Measurements from ENCODE around the gene CAMKMT.

Gene CAMKMT

DNA sequence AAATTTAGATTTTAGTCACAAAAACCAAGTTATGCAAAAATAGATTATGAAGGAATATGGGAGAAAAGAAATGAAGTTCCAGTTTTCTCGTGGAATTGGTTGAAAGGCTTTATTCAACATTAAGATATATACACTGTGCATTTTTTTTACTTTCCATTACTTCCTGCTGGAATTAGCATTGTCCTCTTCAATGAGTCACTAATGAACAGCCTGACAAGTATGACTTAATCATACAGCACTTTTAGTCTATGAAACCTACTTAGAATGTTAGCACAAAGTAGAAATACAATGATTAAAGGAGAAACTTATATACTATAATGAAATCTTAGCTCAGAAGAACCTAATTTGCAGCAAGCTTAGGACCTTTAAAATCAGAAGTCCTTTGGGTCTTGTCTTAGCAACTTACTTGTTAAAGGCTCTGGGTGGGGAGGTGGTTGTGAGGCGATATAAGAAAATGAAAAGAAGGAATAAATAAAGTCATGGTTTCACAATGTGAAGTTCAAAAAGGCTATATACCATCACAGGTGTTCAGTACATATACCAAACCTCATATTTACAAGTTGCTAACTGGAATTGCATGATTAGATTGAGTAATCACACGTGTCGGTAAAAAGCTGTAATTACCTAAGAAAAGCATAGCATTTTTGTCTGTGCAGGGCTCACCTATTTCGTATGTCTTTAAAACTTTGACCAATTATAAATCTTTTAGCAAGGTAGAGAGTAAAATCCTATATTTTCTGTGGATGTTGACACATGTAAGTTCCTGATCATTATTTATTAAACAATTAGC is 236.8 kb downstream of the CAMKMT start:
- no peak for DNase-seq (ENCODE audit: low spot score)

- DNase-seq (ENCODE audit: low spot score) = no peak
Observed at GRCh38 chr2:44599130-44599529, 237.4 kb downstream of the CAMKMT start.

DNA sequence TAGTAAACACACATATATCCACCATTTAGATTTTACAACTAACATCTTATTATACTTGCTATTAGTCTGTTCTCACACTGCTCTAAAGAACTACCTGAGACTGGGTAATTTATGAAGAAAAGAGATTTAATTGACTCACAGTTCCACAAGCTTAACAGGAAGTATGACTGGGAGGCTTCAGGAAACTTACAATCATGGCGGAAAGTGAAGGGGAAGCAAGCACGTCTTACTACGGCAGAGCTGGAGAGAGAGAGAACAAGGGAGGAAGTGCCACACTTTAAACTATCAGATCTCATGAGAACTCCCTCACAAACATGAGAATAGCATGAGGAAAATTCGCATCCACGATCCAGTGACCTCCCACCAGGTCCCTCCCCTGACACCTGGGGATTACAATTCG is 240.7 kb downstream of the CAMKMT start:
- DNase-seq (ENCODE audit: low spot score) = no peak

DNA sequence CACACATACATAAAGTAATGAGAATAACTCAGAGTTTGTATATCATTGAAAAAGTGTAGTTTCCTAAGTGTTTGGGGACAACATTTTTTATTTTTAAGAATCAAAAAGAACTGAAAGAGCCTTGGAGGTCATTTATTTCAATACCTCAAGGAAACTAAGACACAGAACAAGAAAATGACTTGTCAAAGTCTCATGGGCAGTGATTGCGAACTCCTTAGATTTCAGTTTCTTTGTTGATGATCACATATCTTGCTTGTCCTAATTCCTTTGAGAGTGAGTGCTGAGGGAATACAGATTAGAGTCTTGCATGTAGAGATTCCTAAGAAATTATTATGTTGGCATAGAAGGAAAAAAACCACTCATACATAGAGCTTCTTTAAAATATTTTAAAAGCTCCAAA is 243.8 kb downstream of the CAMKMT start:
- DNase-seq (ENCODE audit: low spot score) = no peak

DNA sequence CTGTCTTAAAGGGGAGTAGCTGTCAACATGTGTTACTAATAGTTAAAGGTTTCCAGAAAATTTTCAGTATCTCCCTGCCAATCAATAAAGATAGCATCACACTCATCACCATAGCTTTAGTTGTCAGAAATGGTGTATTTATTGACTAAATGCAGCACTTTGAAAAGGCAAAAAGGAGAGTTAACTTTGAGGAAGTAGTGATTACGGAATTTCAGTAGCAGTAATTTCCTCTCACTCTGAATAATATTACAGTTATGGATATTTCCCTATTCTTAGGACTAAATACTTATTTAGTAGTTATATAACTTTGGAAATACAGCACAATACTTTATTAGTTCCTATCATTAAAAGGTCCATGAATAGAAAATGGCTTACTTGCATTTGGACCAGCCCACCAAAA is 250.5 kb downstream of the CAMKMT start:
- no peak for DNase-seq (ENCODE audit: low spot score)

DNA sequence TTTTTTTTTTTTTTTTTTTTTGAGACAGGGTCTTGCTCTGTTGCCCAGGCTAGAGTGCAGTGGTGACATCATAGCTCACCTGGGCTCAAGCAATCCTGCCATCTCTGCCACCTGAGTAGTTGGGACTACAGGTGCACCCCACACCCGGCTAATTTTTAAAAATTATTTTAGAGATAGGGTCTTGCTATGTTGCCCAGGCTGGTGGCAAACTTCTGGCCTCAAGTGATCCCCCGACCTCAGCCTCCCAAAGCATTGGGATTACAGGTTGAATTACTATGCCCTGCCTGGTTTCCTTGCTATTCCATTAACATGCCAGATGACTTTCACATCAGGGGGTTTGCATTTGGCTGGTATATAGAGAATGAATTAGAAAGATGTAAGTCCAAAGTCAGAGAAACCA is 253.2 kb downstream of the CAMKMT start:
- no peak for DNase-seq (ENCODE audit: low spot score)

DNA sequence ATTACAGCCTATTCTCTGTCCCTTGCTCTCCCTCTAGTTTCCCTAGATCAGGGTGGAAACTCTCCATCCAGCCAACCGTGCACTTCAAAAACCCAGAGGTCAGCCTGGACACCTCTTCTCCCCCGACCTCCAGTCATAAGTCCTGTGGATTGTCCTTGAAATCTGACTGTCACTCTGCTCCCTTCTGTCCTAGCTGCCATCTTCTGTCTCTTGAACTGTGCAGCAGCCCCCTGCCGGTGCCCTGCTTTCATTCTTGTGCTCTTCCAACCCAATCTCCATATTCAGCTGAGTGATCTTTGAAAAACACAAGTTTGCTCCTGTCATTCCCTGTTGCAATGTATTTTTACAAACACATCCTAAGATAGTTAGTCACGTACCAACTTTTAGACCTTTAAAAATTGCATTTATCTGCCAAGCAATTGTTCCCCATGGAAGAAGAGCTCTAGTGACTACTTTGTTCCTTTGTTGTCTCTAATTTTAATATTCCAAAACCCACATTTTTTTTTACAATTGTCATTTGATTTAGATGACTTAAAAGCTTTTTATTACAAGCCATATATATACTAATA is 254.3 kb downstream of the CAMKMT start:
- DNase-seq (ENCODE audit: low spot score) = no peak

GRCh38 chr2:44616667-44617155 is 255.0 kb downstream of the CAMKMT start:
- no peak for DNase-seq (ENCODE audit: low spot score)

GRCh38 chr2:44618251-44619023 is 256.7 kb downstream of the CAMKMT start:
- no peak for DNase-seq (ENCODE audit: low spot score)

- no peak for DNase-seq (ENCODE audit: low spot score)
Observed at GRCh38 chr2:44620189-44620990, 258.6 kb downstream of the CAMKMT start.

DNA sequence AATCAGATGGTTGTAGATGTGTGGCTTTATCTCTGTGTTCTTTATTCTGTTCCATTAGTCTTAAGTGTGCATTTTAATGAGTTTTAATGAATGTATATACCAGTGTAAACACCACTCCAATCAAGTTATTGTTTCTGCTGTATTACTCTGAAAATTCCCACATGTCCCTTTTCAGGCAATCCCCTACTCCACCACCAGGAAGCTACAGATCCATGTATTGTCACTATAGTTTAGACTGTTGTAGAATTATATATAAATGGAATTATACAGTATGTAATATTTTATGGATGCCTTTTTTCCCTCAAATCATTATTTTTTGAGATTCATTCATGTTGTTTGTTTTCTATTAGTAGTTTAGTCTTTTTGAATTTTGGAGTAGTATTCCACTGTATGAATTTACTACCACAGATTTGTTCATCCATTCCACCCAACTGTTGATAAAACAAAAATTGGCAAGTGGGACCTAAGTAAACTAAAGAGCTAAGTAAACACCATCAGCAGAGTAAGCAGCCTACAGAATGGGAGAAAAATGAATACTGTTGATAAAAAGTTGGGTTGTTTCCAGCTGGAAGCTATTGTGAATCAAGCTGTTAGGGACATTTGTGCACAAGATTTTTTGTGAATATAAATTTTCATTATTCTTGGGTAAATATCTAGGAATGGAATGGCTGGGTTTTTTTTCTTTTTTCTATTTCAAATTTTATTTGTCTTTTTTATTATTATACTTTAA is 262.0 kb downstream of the CAMKMT start:
- DNase-seq (ENCODE audit: low spot score) = no peak

DNA sequence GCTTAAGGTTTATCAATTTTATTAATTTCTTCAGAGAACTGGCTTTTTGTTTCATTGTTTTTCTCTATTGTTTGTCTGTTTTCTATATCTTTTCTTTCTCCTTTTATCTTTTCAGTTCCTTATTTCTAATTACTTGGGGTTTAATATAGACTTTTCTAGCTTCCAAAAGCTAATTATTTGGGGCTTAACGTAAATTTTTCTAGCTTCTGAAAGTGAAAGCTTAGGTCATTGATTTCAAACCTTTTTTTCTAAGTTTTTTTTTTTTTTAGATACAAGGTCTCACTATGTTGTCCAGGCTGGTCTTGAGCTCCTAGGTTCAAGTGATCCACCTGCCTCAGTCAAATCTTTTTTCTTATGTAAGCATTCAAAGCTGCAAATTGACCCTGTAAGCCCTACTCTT is 266.6 kb downstream of the CAMKMT start:
- DNase-seq (ENCODE audit: low spot score) = no peak

DNA sequence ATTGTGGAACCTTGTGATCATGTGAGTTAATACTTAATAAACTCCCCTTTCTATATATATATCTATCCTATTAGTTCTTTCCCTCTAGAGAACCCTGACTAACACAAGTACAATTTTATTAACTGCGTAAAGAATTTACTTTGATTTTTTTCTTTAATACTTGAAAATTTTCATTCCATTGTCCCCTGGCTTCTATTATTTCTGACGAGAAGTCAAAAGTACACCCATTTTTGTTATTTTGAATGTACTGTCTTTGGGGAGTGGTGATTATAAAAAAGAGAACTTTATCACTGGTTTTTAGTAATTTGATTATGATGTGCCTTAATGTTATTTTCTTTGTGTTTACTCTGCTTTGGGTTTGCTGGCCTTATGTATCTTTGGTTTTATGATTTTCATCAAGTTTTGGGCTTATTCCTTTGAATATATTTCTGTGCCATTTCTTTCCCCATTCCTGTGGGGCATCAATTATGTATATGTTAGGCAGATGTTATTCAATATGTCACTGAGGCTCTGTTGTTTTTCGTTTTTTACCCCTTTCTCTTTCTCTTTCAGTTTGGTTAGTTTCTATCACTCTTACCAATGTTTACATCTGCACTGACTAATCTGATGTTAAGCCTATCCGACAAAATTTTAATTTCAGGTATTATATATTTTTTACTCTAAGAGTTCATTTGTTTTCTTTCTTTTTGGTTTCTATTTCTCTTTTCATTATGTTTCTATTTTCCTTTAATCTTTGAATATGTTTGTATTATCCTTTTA is 271.4 kb downstream of the CAMKMT start:
- DNase-seq (ENCODE audit: low spot score) = no peak

- DNase-seq (ENCODE audit: low spot score) = no peak
Observed at GRCh38 chr2:44635725-44636124, 274.0 kb downstream of the CAMKMT start.

DNA sequence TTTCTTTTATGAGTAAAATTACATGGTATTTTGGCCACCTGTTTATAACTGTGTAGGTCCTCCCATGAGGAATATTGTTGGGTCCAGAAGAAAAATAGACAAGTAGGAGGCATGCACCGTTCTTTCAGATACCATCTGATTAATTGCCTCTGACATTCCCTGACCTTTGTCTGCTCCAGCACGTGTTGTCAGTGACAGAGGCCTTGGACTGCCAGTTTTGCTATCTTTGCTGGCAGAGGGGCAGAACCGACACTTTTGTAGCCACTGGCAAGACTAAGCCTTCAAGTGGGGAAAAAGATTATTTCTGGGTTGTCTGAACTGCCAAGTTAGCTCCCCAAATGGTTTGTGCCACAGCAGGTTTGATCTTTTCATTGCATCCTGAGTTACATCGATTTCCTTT is 276.9 kb downstream of the CAMKMT start:
- DNase-seq (ENCODE audit: low spot score) = no peak

GRCh38 chr2:44639399-44639798 is 277.7 kb downstream of the CAMKMT start:
- DNase-seq (ENCODE audit: low spot score) = no peak

- no peak for DNase-seq (ENCODE audit: low spot score)
Observed at GRCh38 chr2:44642123-44642857, 280.5 kb downstream of the CAMKMT start.

DNA sequence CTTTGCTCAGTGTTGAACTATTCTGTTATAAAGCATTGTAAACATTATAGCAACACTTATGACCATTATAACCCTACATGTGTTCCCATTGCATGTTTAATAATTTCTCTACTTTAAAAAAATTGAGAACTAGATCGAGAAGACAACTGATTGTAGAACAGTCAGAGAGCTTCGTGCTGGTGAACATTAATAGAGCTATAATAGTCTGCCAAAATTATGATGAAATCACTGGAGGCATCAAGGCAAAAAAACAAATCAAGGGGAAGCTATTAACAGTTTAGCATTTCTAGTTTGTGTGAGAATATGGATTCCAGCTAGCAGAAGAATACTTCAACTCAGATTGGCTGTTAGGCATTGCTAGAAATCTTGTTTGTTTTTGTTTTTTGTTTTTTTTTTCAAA is 284.2 kb downstream of the CAMKMT start:
- no peak for DNase-seq (ENCODE audit: low spot score)

DNA sequence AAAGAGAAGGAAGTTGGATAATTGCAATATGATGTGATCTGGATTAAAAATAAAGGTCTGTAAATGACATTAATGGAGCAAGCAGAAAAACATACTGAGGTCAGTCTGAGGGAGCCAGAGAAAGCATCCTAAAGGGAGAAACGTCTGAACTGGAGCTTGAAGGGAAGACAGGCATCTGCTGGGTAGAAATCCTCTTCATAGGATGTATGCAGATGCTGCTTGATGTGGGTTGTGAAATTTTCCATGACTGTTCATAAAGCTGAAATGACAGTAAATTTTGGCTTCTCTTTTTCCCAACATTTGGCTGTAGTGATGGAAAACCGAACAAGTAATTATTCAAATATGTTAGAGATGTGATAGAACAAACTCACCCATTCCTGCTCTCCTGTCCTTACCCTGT is 287.6 kb downstream of the CAMKMT start:
- no peak for DNase-seq (ENCODE audit: low spot score)

DNA sequence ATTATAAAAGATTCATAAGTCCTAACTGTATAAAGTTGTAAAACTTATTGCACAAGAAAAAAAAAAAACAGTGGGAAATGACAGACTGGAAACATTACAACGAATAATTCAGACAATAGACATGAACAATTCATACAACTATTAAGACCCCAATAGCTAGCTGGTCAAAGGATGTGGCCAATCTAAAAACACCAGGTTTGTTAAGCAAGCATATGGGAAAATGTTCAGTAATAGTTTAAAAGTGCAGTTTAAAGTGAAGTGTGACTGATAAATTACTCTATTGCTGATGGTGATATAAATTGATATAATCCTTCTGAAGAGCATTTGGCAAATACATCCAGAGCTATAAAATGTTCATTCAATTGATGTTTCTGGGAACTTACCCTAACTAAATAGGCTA is 289.0 kb downstream of the CAMKMT start:
- no peak for DNase-seq (ENCODE audit: low spot score)
